Activated B cell treated with CpG ODN at 0.5 μM for 24 hours (primary cell): Measurements from ENCODE around the gene LSM7. TPM values are rescaled to one million over a fixed set of nuclear protein-coding genes. Genes with fewer than 3 reads are reported as not detected.
A peak's percentile ranks its signal among the peaks of the same experiment; 100 is the strongest.

Experiments
- ATAC-seq: fragments of 200-7000 bp; cut with Tn5 transposase; one replicate; pipeline ENCODE4 v1.10.0; 2021; ENCODE audit warnings: low read depth, mild to moderate bottlenecking, moderate library complexity
- CTCF ChIA-PET: fragments of 350-600 bp; sonication (Branson Sonifier 250); formaldehyde crosslinking; loops from one replicate; lab custom pipeline; 2021; ENCODE audit warnings: antibody characterized with exemption; lab: Charles Lee
- POLR2A ChIA-PET: fragments of 350-600 bp; sonication (Branson Sonifier 250); formaldehyde crosslinking; loops from one replicate; lab custom pipeline; 2021; ENCODE audit warnings: antibody characterized with exemption; lab: Charles Lee
- DNase-seq: peaks from one replicate; pipeline ENCODE4 v3.0.0; 2022
- H3K27ac Mint-ChIP-seq: one replicate; pipeline ENCODE4 v1.8.0; 2020; ENCODE audit warnings: mixed read lengths
- H3K27me3 Mint-ChIP-seq: one replicate; pipeline ENCODE4 v1.8.0; 2021; ENCODE audit warnings: mixed read lengths
- H3K36me3 Mint-ChIP-seq: one replicate; pipeline ENCODE4 v1.8.0; 2021; ENCODE audit warnings: low read depth, mixed read lengths
- H3K4me1 Mint-ChIP-seq: one replicate; pipeline ENCODE4 v1.8.0; 2021; ENCODE audit warnings: mixed read lengths
- H3K4me3 Mint-ChIP-seq: one replicate; pipeline ENCODE4 v1.8.0; 2020; ENCODE audit warnings: mild to moderate bottlenecking, mixed read lengths
- H3K9me3 Mint-ChIP-seq: one replicate; pipeline ENCODE4 v1.8.0; 2020; ENCODE audit warnings: mixed read lengths
- CTCF ChIP-seq: fragments of 200-600 bp; IDR thresholded peaks from one replicate; pipeline ENCODE4 v1.8.0; 2022; ENCODE audit warnings: antibody characterized with exemption, mild to moderate bottlenecking
- intact Hi-C: fragments of 100-400 bp; cut with micrococcal nuclease; formaldehyde crosslinking; loops from one replicate; pipeline ENCODE4 v1.15.1; 2024
- total RNA-seq: library from RNA; stranded (reverse); gene quantifications from 2 replicates; pipeline ENCODE4 v1.2.3, GENCODE V29; 2022

Gene LSM7
- total RNA-seq, 1 donor from 2014 or later = 149 TPM

- ATAC-seq = peak; percentile 31
- peaks cover 46% of the 10 kb centered on the region for H3K4me1 Mint-ChIP-seq
- intact Hi-C loops = loop anchor here (1.0 to 2.0 kb wide), 3 partner anchors 14 to 43 kb away; no protein-coding TSS in a partner anchor
These were observed 39.3 kb downstream of the LSM7 start for GRCh38 chr19:2288818-2289713.

GRCh38 chr19:2288338-2288817 is 40.0 kb downstream of the LSM7 start:
- Mint-ChIP-seq H3K36me3 (peaks cover 7% of the 10 kb centered on the region), H3K4me1 (peaks cover 42% of the 10 kb centered on the region), H3K27ac (peak overlapping the region; percentile 90), H3K9me3 (no peaks in the 10 kb centered on the region), H3K27me3 (no peaks in the 10 kb centered on the region), H3K4me3 (peak overlapping the region; percentile 90)
- DNase-seq = no peak
- ATAC-seq = no peak
- intact Hi-C loops = loop anchor here (2.0 kb wide), 1 partner anchor 14 kb away; no protein-coding TSS in a partner anchor
- ChIA-PET CTCF (interaction anchor here (1.1 to 2.5 kb wide), 7 partner anchors 10 to 106 kb away, joined by 3 to 13 read pairs (median 4); no protein-coding TSS in a partner anchor), POLR2A (interaction anchor here (0.6 to 3.2 kb wide), 16 partner anchors 9 to 1019 kb away, joined by 3 to 73 read pairs (median 10); partner anchors contain the start of genes CIRBP, GADD45B, LSM7 and SPPL2B)
- TF ChIP-seq CTCF = no peak

More at GRCh38 chr19:2288818-2289713, 39.3 kb downstream of the LSM7 start:
- CTCF ChIA-PET = interaction anchor here (0.8 to 2.5 kb wide), 8 partner anchors 11 to 105 kb away, joined by 3 to 13 read pairs (median 4); no protein-coding TSS in a partner anchor
- Mint-ChIP-seq H3K4me3 (peak overlapping the region; percentile 90), H3K36me3 (peaks cover 11% of the 10 kb centered on the region), H3K27ac (peak overlapping the region; percentile 90), H3K27me3 (no peaks in the 10 kb centered on the region), H3K9me3 (no peaks in the 10 kb centered on the region)
- peak; percentile 54 for DNase-seq
- POLR2A ChIA-PET = interaction anchor here (0.6 to 3.2 kb wide), 32 partner anchors 8 to 1020 kb away, joined by 3 to 73 read pairs (median 4); partner anchors contain the start of genes CIRBP, GADD45B, LSM7 and PLEKHJ1
- no peak for TF ChIP-seq CTCF

GRCh38 chr19:2287585-2288337 is 40.6 kb downstream of the LSM7 start:
- ChIA-PET CTCF (interaction anchor here (1.1 to 2.5 kb wide), 3 partner anchors 10 to 15 kb away, joined by 3 to 13 read pairs (median 12); no protein-coding TSS in a partner anchor), POLR2A (interaction anchor here (1.1 to 3.2 kb wide), 6 partner anchors 9 to 40 kb away, joined by 3 to 73 read pairs (median 14); partner anchors contain the start of genes LSM7 and SPPL2B)
- Mint-ChIP-seq H3K4me1 (peaks cover 42% of the 10 kb centered on the region), H3K27me3 (no peaks in the 10 kb centered on the region), H3K27ac (peak overlapping the region; percentile 90), H3K4me3 (no peak overlapping the region), H3K9me3 (no peaks in the 10 kb centered on the region), H3K36me3 (peaks cover 4% of the 10 kb centered on the region)
- TF ChIP-seq CTCF = no peak
- ATAC-seq (no peak), DNase-seq (no peak)
- intact Hi-C loops = loop anchor here (2.0 kb wide), 1 partner anchor 15 kb away; no protein-coding TSS in a partner anchor

GRCh38 chr19:2286402-2287140 is 41.8 kb downstream of the LSM7 start:
- Mint-ChIP-seq H3K27ac (no peak overlapping the region), H3K27me3 (no peaks in the 10 kb centered on the region), H3K4me3 (no peak overlapping the region), H3K9me3 (no peaks in the 10 kb centered on the region), H3K4me1 (peaks cover 47% of the 10 kb centered on the region), H3K36me3 (no peaks in the 10 kb centered on the region)
- no peak for TF ChIP-seq CTCF
- ATAC-seq (no peak), DNase-seq (no peak)
- ChIA-PET CTCF (interaction anchor here (1.7 kb wide), 1 partner anchor 11 kb away, joined by 4 read pairs; no protein-coding TSS in a partner anchor), POLR2A (interaction anchor here (0.6 to 3.2 kb wide), 5 partner anchors 12 to 225 kb away, joined by 3 to 73 read pairs (median 4); no protein-coding TSS in a partner anchor)
- intact Hi-C loops = no loop called here
